GM18511 (cell line): Measurements from ENCODE around the gene ONECUT3.
"Not testable (repeated sequence)": the region's sequence is repeated elsewhere in the genome, so short reads cannot be mapped to it uniquely, and the experiment has no call there.

ENCODE experiments used
- ATAC-seq: cut with Tn5 transposase; IDR thresholded peaks from one replicate; pipeline ENCODE4 v1.9.1; 2021; ENCODE audit warnings: mild to moderate bottlenecking, moderate library complexity; ENCODE audit not compliant: unreplicated experiment

Gene ONECUT3

GRCh38 chr19:1755467-1756171 is 2.3 kb downstream of the ONECUT3 start:
- no peak for ATAC-seq

GRCh38 chr19:1756264-1756663 is 3.0 kb downstream of the ONECUT3 start:
- ATAC-seq: no peak

- no peak for ATAC-seq
Observed at GRCh38 chr19:1756705-1757465, 3.6 kb downstream of the ONECUT3 start.

- no peak for ATAC-seq
Observed at GRCh38 chr19:1757468-1758230, 4.3 kb downstream of the ONECUT3 start.

- ATAC-seq: no peak
Observed at GRCh38 chr19:1758231-1758577, 4.9 kb downstream of the ONECUT3 start.

GRCh38 chr19:1758959-1759903 is 5.9 kb downstream of the ONECUT3 start:
- ATAC-seq: no peak

- ATAC-seq: no peak
Observed at GRCh38 chr19:1760020-1760419, 6.7 kb downstream of the ONECUT3 start.

- not testable (repeated sequence) for ATAC-seq
Observed at GRCh38 chr19:1760786-1761527, 7.7 kb downstream of the ONECUT3 start.

- no peak for ATAC-seq
Observed at GRCh38 chr19:1761528-1762242, 8.4 kb downstream of the ONECUT3 start.

- no peak for ATAC-seq
Observed at GRCh38 chr19:1762243-1763117, 9.2 kb downstream of the ONECUT3 start.

- ATAC-seq: no peak
Observed at GRCh38 chr19:1763648-1764639, 10.6 kb downstream of the ONECUT3 start.

GRCh38 chr19:1764729-1765128 is 11.4 kb downstream of the ONECUT3 start:
- no peak for ATAC-seq

GRCh38 chr19:1765232-1765903 is 12.1 kb downstream of the ONECUT3 start:
- no peak for ATAC-seq

GRCh38 chr19:1765904-1766799 is 12.8 kb downstream of the ONECUT3 start:
- no peak for ATAC-seq

GRCh38 chr19:1766800-1767352 is 13.6 kb downstream of the ONECUT3 start:
- no peak for ATAC-seq
